HL-60 (cell line): ENCODE measurements around the gene TUG1.

Experiments used
- REST ChIP-seq: IDR thresholded peaks from 2 replicates; pipeline ENCODE4 v1.6.1; 2012; ENCODE audit warnings: low read depth; ENCODE audit not compliant: insufficient replicate concordance
- TF ChIP-seq, protein P1 (sequence below): IDR thresholded peaks from one replicate; pipeline ENCODE4 v1.5.1; 2011; ENCODE audit warnings: low read length, control low read depth, inconsistent platforms; ENCODE audit not compliant: insufficient read depth

GRCh38 chr22:30955153-30955552 lies 13.9 kb upstream of the TUG1 start:
- TF ChIP-seq, protein P1, sequence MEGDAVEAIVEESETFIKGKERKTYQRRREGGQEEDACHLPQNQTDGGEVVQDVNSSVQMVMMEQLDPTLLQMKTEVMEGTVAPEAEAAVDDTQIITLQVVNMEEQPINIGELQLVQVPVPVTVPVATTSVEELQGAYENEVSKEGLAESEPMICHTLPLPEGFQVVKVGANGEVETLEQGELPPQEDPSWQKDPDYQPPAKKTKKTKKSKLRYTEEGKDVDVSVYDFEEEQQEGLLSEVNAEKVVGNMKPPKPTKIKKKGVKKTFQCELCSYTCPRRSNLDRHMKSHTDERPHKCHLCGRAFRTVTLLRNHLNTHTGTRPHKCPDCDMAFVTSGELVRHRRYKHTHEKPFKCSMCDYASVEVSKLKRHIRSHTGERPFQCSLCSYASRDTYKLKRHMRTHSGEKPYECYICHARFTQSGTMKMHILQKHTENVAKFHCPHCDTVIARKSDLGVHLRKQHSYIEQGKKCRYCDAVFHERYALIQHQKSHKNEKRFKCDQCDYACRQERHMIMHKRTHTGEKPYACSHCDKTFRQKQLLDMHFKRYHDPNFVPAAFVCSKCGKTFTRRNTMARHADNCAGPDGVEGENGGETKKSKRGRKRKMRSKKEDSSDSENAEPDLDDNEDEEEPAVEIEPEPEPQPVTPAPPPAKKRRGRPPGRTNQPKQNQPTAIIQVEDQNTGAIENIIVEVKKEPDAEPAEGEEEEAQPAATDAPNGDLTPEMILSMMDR = no peak
- no peak for TF ChIP-seq REST
